GM21723 (cell line): Measurements from ENCODE around the gene PRSS33.

Experiments
- ATAC-seq: cut with Tn5 transposase; IDR thresholded peaks from one replicate; pipeline ENCODE4 v1.9.1; 2021; ENCODE audit warnings: mild to moderate bottlenecking, moderate library complexity; ENCODE audit not compliant: unreplicated experiment

PRSS33 gene

DNA sequence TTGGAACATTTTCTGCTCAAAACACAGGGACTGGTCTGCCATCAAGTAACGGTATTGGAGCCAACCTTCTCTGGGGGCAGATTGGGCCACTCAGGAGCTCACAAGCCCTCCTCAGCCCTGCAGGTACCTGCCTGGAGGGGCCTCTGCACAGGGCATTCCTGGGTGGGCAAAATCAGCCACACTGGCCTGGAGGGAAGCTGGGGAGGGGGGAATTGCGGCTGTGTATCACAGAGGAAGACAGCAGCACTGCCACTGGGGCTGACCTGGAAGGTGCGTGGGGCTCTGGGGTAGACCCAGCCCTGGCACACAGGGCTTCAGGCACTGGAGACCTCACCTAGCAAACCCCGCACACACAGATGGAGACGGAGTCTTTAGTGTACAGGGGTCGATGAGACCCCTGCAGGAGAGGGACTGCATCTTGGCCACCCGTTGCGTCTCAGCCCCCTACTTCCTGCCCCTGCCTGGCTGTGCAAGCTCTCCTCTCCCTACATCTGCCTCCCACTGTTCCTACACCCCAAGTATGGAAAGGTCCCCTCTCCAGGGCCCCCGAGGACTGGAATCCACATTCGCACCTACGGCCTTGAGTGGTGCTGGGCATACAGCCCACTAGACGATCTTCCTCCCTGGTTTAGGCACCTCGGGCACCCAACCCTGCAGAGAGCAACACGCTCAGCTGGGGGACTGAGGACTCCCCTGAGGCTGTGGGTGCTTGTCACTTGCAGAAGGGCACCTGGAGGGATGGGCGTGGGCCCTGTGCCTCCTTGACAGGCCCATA is 42.1 kb downstream of the PRSS33 start:
- no peak for ATAC-seq

DNA sequence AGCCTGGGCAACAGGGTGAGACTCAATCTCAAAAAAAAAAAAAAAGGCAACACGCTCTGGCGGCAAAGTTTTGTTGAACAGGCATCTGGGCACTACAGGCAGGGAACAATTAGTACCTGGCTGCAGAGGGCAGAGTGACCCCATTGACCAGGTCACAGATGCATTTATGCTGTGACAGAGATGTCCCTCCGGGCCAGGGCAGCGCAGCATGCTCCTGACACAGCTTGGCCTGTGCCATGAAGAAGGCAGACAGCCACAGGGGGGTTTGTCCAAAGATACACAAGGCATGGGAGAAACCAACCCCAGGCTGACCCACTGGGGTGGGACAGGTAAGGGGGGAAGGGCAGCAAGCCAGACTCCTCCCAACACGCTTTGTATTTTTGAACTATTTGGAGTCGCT is 42.6 kb downstream of the PRSS33 start:
- no peak for ATAC-seq

DNA sequence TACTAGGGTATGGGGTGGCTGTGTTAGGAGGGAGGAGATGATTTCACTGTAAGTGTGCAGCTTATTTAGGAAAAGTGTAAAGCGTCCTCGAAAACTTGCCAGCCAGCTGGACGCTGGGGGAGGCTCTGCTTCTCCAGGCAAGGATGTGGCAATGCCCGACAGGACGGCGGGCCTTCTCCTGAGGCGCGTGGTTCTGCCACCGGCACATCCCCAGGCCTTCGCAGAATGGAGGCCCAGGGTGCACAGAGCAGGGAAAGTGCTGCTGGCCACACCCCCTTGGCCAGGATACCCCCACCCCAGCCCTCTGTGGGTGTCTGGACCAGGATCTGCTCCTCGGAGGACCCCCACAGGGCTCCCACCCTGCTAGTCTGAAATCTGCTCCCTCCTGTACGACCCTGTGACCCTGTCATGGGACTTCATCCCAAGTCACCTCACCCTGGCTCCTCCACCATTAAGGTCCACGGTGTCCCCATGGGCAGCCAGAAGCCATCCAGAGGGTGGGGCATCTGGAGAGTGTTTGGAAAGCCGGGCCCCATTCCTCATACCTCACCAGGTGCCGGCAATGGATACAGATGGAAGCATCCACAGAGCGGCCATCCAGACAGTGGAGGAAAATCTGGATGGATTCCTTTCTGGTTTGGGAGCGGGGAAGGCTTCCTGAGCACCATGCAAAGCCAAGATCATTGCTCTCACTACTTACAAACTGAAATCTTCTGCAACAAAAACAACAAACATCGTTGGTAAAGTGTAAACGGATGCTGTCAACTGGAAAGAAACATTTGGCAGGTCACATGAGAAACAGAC is 44.2 kb downstream of the PRSS33 start:
- no peak for ATAC-seq

DNA sequence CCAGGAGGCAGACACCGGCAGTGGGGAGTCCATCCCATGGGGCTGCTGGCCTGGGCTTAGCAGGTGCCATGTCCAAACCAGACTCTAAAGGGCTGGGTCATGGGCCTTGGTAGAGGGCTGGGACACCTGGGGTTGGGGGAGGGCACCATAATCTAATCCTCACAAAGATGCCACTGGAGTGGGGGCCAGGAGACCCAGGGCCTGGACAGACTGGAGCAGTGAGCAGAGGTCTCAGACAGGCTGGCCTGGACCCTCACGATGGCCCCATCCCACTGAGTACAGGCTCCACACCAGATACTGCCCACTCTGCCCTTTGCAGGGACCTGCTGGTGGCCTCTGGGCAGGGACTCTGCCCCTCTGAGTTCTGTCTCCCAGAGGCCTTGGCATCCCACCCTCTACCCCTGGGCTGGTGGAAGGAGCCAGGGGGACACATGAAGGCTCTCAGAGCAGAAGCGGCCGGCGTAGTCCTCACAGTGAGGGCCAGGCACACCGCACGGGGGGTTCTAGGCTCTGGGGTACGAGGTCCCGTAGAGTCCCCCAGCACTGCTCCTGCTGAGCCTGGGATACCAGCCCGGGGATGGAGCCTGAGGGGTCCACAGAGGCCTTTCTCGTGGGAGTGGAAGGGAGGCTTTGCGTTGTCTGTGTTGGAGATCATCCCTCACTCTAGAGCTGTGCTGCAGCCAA is 44.9 kb downstream of the PRSS33 start:
- no peak for ATAC-seq

DNA sequence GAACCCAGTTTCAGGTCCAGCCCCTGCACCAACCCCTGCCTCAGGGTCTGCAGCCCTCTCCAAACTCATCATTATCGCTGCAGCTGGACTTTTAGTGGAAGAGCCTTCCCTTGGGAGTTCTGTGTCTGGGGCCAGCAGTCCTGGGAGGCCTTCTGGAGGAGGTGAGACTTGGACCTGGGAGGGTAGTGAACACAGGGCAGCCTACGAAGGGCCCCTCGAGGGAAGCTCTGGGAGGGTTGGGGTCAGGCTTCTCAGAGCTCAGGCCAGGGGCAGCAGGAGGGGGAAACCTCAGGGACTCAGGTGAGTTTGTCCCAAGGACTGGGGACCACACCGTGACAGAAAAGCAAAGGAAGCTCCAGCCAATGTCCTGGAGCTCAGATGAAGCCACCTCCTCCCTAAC is 46.2 kb downstream of the PRSS33 start:
- no peak for ATAC-seq

DNA sequence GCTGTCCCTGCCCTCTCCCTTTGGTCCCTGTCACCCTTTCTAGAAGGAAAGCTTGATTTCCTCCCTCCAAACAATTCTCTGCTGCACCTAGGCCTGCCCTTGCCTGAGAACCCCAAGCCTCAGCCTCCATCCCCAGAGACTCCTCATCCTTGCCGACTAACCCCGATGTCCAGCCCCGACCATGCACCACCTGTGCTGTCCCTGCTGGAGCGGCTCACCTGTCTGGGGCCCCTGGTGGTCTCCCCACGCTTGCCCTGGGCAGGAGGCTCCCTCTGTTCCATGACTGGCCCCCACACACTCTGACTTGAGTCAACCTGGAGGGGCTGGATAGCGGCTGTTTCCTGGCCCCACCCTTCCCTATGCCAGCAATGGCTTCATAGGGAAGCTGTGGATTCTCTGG is 46.9 kb downstream of the PRSS33 start:
- ATAC-seq = no peak

DNA sequence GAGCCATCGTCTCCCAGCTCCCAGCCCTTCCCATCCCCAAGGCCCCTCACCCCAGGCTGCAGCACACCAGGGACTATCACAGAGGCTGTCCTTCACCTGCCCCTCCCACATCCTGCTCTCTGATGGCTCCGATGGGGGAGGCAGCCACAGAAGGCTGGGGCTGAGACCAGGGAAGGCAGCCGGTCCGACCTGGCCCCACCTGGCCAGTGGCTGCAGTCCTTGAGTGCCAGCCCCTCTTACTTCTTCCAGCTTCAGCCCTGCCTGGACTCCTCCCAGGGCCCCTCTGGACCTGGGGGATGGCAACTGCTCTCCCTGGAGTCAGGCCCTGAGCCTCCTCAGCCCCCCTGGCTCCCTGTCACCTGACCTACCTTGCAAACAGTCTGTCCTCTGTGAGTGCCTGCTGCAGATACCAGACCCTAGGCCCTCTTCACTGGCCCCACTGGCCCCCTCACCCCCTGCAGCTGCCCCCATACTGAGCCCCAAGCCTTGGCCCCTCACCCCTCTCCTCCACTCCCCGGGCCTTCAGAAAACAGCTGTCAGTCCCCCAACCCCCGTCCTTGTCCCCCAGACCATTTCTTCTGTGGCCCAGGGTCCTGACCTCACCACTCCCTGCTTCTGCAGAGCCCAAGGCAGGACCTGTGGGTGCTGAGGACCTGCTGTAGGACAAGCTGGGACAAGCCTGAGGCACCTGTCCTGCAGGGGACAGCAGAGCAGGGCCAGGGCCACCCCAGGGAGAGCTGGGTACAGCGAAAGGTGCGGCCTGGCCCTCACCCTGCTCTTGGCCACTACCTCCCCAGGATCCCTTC is 47.5 kb downstream of the PRSS33 start:
- no peak for ATAC-seq

DNA sequence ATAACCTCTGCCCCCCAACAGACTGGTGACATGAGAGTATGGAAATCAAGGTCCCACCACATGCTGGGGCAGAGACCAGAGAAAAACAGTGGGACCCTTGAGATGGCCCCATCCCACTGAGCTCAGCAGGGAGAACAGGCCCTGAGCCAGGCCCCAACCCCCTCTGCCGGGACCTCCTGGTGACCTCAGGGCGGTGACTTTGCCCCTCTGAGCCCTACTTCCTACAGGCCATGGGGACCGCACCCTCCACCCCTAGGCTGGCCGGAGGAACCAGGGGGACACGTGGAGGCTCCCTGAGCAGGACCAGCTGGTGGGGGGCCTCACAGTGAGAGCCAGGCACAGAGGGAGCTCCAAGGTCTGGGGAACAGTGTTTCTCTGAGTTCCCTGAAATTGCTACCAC is 48.7 kb downstream of the PRSS33 start:
- ATAC-seq = no peak

DNA sequence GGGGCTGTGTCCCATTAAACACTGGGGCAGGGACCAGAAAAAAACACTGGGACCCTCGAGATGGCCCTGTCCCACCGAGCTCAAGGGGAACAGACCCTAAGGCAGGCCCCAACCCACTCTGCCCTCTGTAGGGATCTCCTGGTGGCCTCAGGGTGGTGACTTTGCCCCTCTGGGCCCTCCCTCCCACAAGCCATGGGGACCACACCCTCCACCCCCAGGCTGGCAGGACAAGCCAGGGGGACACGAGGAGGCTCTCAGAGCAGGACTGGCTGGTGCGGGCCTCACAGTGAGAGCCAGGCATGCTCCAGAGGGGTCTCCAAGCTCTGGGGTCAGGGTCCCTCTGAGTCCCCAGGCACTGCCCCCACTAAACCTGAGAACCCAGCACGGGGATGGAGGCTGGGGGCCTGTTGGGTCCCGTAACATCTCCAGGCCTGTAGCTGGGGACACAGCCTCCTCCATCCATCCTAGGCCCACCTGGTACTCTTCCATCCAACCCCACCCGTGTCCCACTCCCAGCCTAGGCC is 49.4 kb downstream of the PRSS33 start:
- no peak for ATAC-seq

DNA sequence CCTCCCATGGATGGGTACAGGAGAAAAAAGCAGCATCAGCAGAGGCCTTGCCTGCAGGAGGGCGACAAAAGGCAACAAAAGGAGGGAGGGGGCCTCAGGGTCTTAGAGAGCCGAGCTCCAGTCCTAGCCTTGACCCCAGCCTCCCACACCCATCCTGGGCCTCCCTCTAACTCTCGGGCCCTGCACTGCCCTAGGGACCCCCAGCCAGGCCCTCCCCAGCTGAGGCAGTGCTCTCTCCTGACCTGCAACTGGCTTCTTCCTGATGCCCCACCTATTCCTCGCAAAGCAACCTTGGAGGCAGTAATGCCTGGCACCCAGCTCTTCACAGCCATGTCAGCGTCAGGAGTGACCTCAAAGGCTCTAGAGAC is 50.1 kb downstream of the PRSS33 start:
- ATAC-seq = no peak

DNA sequence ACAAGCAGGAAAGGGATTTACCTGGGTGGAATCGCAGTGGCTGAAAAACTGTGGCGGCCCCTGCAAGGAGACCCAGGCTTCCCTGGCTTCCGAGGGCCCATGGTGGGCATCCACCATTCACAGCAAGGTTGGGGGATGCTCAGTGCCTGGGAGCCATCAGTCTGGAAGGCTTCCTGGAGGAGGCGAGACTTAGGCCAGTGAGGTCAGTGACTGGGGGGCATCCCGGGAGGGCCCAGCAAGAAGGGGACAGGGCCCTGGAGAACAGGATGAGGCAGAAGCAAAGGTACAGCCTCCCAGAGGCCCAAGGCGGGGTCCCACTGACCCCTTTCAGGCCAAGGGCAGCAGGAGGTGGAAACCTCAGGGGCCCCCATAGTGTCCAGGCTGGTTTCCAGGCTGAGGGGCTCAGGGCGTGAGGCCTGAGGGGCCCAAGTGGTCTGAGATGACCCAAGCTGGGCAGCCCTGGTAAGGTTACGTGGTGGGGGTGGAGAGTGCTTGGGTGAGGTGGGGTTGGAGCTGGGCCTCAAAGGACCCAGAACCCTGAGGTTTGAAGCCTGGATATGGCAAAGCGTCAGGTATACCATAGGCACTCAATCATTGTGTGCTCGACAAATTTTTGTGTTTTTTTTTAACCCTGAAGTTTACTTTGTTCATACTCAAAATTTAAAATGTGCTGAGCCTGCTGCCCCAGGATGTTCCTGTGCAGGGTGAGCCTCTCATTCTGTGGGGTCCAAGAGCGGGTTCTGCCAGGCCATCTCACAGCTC is 50.7 kb downstream of the PRSS33 start:
- ATAC-seq = no peak

DNA sequence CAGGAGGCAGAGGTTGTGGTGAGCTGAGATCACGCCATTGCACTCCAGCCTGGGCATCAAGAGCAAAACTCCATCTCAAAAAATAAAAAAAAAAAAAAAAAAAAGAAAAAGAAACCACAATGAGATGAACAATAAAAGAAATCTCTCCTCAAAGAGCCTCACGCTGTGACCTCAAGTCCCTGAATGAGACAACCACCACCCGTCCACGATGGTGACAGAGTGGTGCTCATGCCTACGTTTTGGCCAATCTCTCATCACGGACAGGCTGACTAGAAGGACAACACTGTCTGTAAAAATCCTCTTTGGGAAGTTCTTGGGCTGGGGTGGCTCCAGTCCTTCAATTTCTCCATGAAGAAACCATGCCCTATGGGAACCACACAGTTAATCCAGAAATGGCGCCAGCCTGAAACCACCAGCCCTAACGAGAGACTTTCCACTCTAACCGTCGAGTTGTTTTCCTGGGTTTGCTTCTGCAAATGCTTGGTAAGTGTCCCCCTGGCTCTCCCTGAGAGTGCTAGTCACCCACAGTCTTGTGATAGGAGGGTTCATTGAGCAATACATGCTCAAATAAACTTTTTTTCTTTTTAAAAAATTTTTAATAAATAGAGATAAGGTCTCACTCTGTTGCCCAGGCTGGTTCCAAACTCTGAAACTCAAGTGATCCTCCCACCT is 52.4 kb downstream of the PRSS33 start:
- no peak for ATAC-seq
